Mucosa of descending colon (tissue), 3 donors: Measurements from ENCODE around the gene SNRPD1. TPM values are rescaled to one million over a fixed set of nuclear protein-coding genes. Genes with fewer than 3 reads are reported as not detected.
"Not testable (repeated sequence)": the region's sequence is repeated elsewhere in the genome, so short reads cannot be mapped to it uniquely, and the experiment has no call there.

Source experiments
- ATAC-seq: fragments of 200-7000 bp; cut with Tn5 transposase; one replicate; pipeline ENCODE4 v1.9.1; 2020; ENCODE audit warnings: mild to moderate bottlenecking, moderate library complexity
- DNase-seq, 3 donors: peaks; one replicate each; pipeline ENCODE4 v3.0.0-alpha.2; 2020
- H3K36me3 ChIP-seq: fragments of 200-600 bp; one replicate; pipeline ENCODE4 v1.8.0; 2021; ENCODE audit warnings: low read depth, mild to moderate bottlenecking
- H3K4me1 ChIP-seq: fragments of 200-600 bp; one replicate; pipeline ENCODE4 v1.8.0; 2021; ENCODE audit warnings: low read depth, mild to moderate bottlenecking
- H3K4me3 ChIP-seq: fragments of 200-600 bp; one replicate; pipeline ENCODE4 v1.8.0; 2021; ENCODE audit warnings: mild to moderate bottlenecking
- H3K9me3 ChIP-seq: fragments of 200-600 bp; one replicate; pipeline ENCODE4 v1.8.0; 2021; ENCODE audit warnings: mild to moderate bottlenecking
- CTCF ChIP-seq: fragments of 200-600 bp; IDR thresholded peaks from one replicate; pipeline ENCODE4 v1.8.0; 2022; ENCODE audit warnings: antibody characterized with exemption, mild to moderate bottlenecking
- intact Hi-C, 2 donors: fragments of 100-400 bp; cut with DNase I in 1 of 2; cut with micrococcal nuclease in 1 of 2; formaldehyde crosslinking; loops; one replicate each; pipeline versions ENCODE4 v1.11.0 to v1.11.1; 2022; cut with DNase I, micrococcal nuclease
- total RNA-seq, 3 donors: library from RNA; stranded (reverse); fragmentation: NEBNext Ultra II Directional in 2 of 3; extraction: Animal tissue kit (Norgen Biotek cat#: 25700) in 2 of 3; gene quantifications; one replicate each; pipeline versions ENCODE4 v1.2.1 to v1.2.4, GENCODE V29; 2021 to 2023
- donor health status: DM: no; HTN: no; CAD: no; lungs with moderate emphysema.
- donor health status: DM: no; HTN: no; CAD: no.
- donor health status: DM: no; HTN: yes; CAD: no.

The SNRPD1 gene
- total RNA-seq, 3 donors from 2014 or later = 29.5 to 42.2 (median 32.2) TPM

GRCh38 chr18:21600526-21601410, 11.3 kb upstream of the SNRPD1 start, which contains the start of gene ESCO1:
ESCO1 (minus strand) TSS chr18:21600704; CDS start chr18:21574843, 25,861 bp downstream.
- peak; percentile 93 for ATAC-seq
- no peaks in the 10 kb centered on the region for H3K36me3 ChIP-seq
- H3K4me3 ChIP-seq = peak within 1 kb of the TSS; percentile 84
- intact Hi-C loops = no loop called here
- DNase-seq = peak; percentile 95 to 99 (median 97)
- peak; percentile 92 for TF ChIP-seq CTCF
- H3K9me3 ChIP-seq = no peaks in the 10 kb centered on the region
- H3K4me1 ChIP-seq = peaks cover 18% of the 10 kb centered on the region

- ATAC-seq = no peak
- H3K4me1 ChIP-seq = peaks cover 18% of the 10 kb centered on the region
- no peak for TF ChIP-seq CTCF
- DNase-seq = no peak
- H3K36me3 ChIP-seq = no peaks in the 10 kb centered on the region
- no peaks in the 10 kb centered on the region for H3K9me3 ChIP-seq
- no peak overlapping the region for H3K4me3 ChIP-seq
- intact Hi-C loops = no loop called here
Observed at GRCh38 chr18:21602299-21602587, 9.9 kb upstream of the SNRPD1 start.

GRCh38 chr18:21604671-21605070, 7.4 kb upstream of the SNRPD1 start:
- intact Hi-C loops = no loop called here
- H3K4me3 ChIP-seq = no peak overlapping the region
- TF ChIP-seq CTCF = no peak
- H3K9me3 ChIP-seq = no peaks in the 10 kb centered on the region
- peaks cover 5% of the 10 kb centered on the region for H3K4me1 ChIP-seq
- ATAC-seq = no peak
- H3K36me3 ChIP-seq = no peaks in the 10 kb centered on the region
- no peak for DNase-seq

GRCh38 chr18:21605213-21605612, 6.9 kb upstream of the SNRPD1 start:
- ATAC-seq = no peak
- Histone ChIP-seq H3K9me3 (no peaks in the 10 kb centered on the region), H3K4me1 (peaks cover 5% of the 10 kb centered on the region), H3K4me3 (no peak overlapping the region), H3K36me3 (no peaks in the 10 kb centered on the region)
- intact Hi-C loops = no loop called here
- no peak for DNase-seq
- no peak for TF ChIP-seq CTCF

- ATAC-seq, H3K36me3 ChIP-seq, H3K9me3 ChIP-seq, intact Hi-C loops, H3K4me1 ChIP-seq: not testable (repeated sequence)
- peak overlapping the region; percentile 80 for H3K4me3 ChIP-seq
- peak in 2 of 3 donors; percentile 8 to 36 for DNase-seq
Observed at GRCh38 chr18:21611401-21612124, 551 bp upstream of the SNRPD1 start.

- not testable (repeated sequence) for DNase-seq
Observed at GRCh38 chr18:21621640-21622039, 9.5 kb downstream of the SNRPD1 start.

More at GRCh38 chr18:21621640-21622039, 9.5 kb downstream of the SNRPD1 start:
- H3K36me3 ChIP-seq, intact Hi-C loops, H3K4me1 ChIP-seq, ATAC-seq, H3K4me3 ChIP-seq, H3K9me3 ChIP-seq: not testable (repeated sequence)
